ENCODE measurements around the gene RMDN3. TPM values are rescaled to one million over a fixed set of nuclear protein-coding genes. Genes with fewer than 3 reads are reported as not detected.

The RMDN3 gene
- total RNA-seq, 1 donor from 2014 or later: 30.2 TPM

DNA sequence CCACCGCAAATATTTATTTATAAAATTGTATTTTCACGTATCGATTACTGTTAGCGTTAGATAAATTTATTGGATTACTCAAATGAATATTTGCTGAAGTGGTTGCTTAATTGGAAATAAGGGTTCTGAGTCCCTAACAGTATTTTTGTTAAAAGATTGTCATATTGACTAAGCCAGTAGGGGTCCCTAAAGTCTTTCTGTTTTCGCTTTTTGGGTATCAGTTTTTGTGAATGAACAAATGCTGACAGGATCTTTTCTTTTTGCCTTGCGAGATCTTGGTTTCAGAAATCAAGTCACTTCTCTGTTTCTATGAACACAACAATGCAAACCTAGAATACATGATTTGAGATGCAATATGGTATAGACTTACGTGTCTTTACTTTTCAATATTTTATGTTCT is 53.0 kb downstream of the RMDN3 start:
- Mint-ChIP-seq H3K36me3 (ENCODE audit: unreplicated experiment) (peaks cover 2% of the 10 kb centered on the region), H3K27ac (ENCODE audit: unreplicated experiment) (no peak overlapping the region), H3K27me3 (ENCODE audit: unreplicated experiment) (no peaks in the 10 kb centered on the region), H3K4me1 (ENCODE audit: unreplicated experiment) (no peaks in the 10 kb centered on the region), H3K9me3 (ENCODE audit: unreplicated experiment) (no peaks in the 10 kb centered on the region), H3K4me3 (ENCODE audit: unreplicated experiment) (no peak overlapping the region)
- DNase-seq (ENCODE audit: extremely low spot score, unreplicated experiment): no peak
- TF ChIP-seq, protein P1, sequence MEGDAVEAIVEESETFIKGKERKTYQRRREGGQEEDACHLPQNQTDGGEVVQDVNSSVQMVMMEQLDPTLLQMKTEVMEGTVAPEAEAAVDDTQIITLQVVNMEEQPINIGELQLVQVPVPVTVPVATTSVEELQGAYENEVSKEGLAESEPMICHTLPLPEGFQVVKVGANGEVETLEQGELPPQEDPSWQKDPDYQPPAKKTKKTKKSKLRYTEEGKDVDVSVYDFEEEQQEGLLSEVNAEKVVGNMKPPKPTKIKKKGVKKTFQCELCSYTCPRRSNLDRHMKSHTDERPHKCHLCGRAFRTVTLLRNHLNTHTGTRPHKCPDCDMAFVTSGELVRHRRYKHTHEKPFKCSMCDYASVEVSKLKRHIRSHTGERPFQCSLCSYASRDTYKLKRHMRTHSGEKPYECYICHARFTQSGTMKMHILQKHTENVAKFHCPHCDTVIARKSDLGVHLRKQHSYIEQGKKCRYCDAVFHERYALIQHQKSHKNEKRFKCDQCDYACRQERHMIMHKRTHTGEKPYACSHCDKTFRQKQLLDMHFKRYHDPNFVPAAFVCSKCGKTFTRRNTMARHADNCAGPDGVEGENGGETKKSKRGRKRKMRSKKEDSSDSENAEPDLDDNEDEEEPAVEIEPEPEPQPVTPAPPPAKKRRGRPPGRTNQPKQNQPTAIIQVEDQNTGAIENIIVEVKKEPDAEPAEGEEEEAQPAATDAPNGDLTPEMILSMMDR (IDR thresholded peaks at IDR 0.05): peak; percentile 33

DNA sequence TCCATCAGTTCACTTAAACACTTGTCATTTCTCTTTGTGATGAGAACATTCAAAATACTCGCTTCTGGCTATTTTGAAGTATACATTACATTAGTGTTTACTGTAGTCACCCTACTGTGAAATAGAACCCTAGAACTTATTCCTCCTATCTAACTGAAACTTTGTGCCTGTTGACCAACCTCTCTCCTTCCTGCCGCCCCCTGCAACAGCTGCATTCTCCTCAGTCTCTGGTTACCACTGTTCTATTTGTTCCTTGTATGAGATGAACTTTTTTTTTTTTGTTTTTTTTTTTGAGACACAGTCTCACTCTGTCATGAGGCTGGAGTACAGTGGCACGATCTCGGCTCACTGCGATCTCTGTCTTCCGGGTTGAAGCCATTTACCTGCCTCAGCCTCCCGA is 57.1 kb downstream of the RMDN3 start:
- H3K27ac Mint-ChIP-seq (ENCODE audit: unreplicated experiment): no peak overlapping the region
- peak overlapping the region; percentile 18 for H3K4me3 Mint-ChIP-seq (ENCODE audit: unreplicated experiment)
- H3K4me1 Mint-ChIP-seq (ENCODE audit: unreplicated experiment): peaks cover 14% of the 10 kb centered on the region
- no peaks in the 10 kb centered on the region for H3K27me3 Mint-ChIP-seq (ENCODE audit: unreplicated experiment)
- no peak for DNase-seq (ENCODE audit: extremely low spot score, unreplicated experiment)
- H3K9me3 Mint-ChIP-seq (ENCODE audit: unreplicated experiment): no peaks in the 10 kb centered on the region
- TF ChIP-seq, protein P1 (IDR thresholded peaks at IDR 0.05): no peak
- H3K36me3 Mint-ChIP-seq (ENCODE audit: unreplicated experiment): peaks cover 2% of the 10 kb centered on the region

DNA sequence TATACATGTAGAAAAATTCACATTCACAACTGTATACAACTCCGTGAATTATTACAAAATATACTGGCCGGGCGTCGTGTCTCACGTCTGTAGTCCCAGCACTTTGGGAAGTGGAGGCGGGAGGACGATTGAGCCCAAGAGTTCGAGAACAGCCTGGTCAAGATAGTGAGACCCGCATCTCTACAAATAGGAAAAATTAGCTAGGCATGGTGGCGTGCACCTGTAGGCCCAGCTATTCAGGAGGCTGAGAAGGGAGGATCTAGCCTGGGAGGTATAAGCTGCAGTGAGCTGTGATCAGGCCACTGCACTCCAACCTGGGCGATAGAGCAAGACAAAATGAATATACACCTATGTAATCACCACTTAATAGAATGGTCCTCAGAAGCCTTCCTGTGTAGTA is 58.8 kb downstream of the RMDN3 start:
- H3K27ac Mint-ChIP-seq (ENCODE audit: unreplicated experiment): peak overlapping the region; percentile 99
- H3K4me3 Mint-ChIP-seq (ENCODE audit: unreplicated experiment): peak overlapping the region; percentile 99
- TF ChIP-seq, protein P1 (IDR thresholded peaks at IDR 0.05): no peak

DNA sequence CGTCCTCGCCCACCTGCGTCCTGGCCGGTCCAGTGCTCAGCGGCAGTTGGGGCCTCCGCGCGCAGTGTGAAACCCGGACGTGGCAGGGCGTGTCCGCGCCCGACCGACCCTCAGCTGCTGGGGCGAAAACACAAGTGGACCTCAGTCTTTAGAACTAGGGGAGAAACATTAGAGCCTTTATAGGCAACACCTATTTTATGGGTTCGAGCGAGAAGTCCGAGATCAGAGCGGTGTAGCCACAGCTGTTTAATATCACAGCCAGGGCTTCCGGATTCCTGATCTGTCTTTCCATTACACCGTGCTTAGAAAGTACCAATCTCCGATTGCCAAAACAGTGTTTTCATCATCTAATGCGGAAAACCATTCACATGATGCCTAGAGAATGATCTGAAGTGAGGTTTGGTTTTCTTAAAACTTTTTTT is 59.6 kb downstream of the RMDN3 start:
- Mint-ChIP-seq H3K27me3 (ENCODE audit: unreplicated experiment) (no peaks in the 10 kb centered on the region), H3K9me3 (ENCODE audit: unreplicated experiment) (no peaks in the 10 kb centered on the region), H3K4me3 (ENCODE audit: unreplicated experiment) (peak overlapping the region; percentile 99), H3K36me3 (ENCODE audit: unreplicated experiment) (peaks cover 3% of the 10 kb centered on the region), H3K4me1 (ENCODE audit: unreplicated experiment) (peaks cover 15% of the 10 kb centered on the region), H3K27ac (ENCODE audit: unreplicated experiment) (peak overlapping the region; percentile 99)
- DNase-seq (ENCODE audit: extremely low spot score, unreplicated experiment): no peak
- TF ChIP-seq, protein P1 (IDR thresholded peaks at IDR 0.05): no peak

More for the DNA sequence above, 58.8 kb downstream of the RMDN3 start:
- Mint-ChIP-seq H3K4me1 (ENCODE audit: unreplicated experiment) (peaks cover 15% of the 10 kb centered on the region), H3K9me3 (ENCODE audit: unreplicated experiment) (no peaks in the 10 kb centered on the region), H3K27me3 (ENCODE audit: unreplicated experiment) (no peaks in the 10 kb centered on the region), H3K36me3 (ENCODE audit: unreplicated experiment) (peaks cover 3% of the 10 kb centered on the region)
- no peak for DNase-seq (ENCODE audit: extremely low spot score, unreplicated experiment)

DNA sequence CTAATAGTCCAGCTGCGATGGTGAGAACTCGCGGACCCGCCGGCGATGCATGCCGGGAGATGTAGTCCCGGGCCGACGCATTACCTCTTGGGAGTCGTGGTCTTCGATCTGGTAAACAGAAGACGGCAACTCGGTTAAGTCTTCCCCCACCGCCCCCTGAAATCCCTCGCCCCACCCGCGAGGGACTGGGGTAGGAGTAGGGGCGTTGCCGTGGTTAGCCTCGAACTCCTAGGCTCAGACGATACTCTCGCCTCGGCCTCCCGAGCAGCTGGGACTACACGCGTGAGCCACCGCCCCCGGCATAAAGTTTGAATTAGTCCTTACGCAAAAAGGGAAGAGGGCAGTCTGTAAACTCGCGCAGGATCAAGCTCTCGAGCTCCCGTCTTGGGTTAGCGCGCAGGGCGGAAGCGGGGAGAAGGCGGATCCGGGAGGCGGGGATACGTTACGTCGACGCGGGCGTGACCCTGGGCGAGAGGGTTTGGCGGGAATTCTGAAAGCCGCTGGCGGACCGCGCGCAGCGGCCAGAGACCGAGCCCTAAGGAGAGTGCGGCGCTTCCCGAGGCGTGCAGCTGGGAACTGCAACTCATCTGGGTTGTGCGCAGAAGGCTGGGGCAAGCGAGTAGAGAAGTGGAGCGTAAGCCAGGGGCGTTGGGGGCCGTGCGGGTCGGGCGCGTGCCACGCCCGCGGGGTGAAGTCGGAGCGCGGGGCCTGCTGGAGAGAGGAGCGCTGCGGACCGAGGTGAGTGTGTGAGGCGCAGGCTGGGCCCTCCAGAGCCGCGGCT is 60.2 kb downstream of the RMDN3 start, which contains the start of gene RAD51:
TSS of gene RAD51 (plus strand) at position 487 of the 781 bp plus-strand sequence. CDS start 3,585 bp downstream, outside the sequence.
- peaks cover 3% of the 10 kb centered on the region for H3K36me3 Mint-ChIP-seq (ENCODE audit: unreplicated experiment)
- peaks cover 15% of the 10 kb centered on the region for H3K4me1 Mint-ChIP-seq (ENCODE audit: unreplicated experiment)
- no peaks in the 10 kb centered on the region for H3K9me3 Mint-ChIP-seq (ENCODE audit: unreplicated experiment)
- peak; percentile 97 for DNase-seq (ENCODE audit: extremely low spot score, unreplicated experiment)
- H3K27me3 Mint-ChIP-seq (ENCODE audit: unreplicated experiment): no peaks in the 10 kb centered on the region
- TF ChIP-seq, protein P1 (IDR thresholded peaks at IDR 0.05): no peak
- peak within 1 kb of the TSS; percentile 99 for H3K4me3 Mint-ChIP-seq (ENCODE audit: unreplicated experiment)
- H3K27ac Mint-ChIP-seq (ENCODE audit: unreplicated experiment): peak within 1 kb of the TSS; percentile 99

Data from osteocyte (in vitro differentiated cells).